Cortex of kidney (tissue), 1 donor: ENCODE results near the gene MYADML2.

Source experiments
- DNase-seq: peaks from one replicate; lab custom pipeline; 2025; lab: John Stamatoyannopoulos, UW

The MYADML2 gene

GRCh38 chr17:81978524-81979298 lies 31.7 kb upstream of the MYADML2 start:
- no peak for DNase-seq

DNA sequence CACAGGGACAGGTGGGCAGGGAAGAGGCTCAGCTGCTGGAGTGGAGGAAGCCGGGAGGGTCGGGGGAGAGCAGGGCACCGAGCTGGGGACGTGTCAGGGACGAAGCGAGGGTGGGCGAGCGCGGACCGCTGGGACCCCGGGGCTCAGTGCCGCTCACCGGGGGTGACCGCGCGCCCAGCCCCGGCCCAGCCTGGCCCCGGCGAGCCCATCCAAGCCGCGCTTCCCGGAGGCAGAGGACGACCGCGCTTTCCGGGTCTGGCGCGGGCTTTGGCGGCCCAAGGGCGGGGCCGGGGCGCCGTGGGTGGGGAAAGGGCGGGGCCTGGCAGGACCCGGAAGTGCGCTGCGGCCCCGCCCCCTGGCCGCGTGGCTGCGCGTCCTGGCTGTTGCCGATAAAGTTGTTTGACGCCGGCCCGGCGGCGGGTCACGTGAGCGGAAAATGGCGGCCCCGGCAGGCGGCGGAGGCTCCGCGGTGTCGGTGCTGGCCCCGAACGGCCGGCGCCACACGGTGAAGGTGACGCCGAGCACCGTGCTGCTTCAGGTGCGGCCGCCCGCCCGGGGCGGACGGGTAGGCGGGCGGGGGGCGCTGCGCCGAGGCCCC lies 30.3 kb upstream of the MYADML2 start, which contains the start of gene ASPSCR1:
Gene ASPSCR1 (plus strand): TSS at position 419 of the 598 bp plus-strand sequence. CDS start 18 bp downstream, at position 437.
- DNase-seq = no peak

GRCh38 chr17:81976332-81977210 lies 29.5 kb upstream of the MYADML2 start:
- no peak for DNase-seq

DNA sequence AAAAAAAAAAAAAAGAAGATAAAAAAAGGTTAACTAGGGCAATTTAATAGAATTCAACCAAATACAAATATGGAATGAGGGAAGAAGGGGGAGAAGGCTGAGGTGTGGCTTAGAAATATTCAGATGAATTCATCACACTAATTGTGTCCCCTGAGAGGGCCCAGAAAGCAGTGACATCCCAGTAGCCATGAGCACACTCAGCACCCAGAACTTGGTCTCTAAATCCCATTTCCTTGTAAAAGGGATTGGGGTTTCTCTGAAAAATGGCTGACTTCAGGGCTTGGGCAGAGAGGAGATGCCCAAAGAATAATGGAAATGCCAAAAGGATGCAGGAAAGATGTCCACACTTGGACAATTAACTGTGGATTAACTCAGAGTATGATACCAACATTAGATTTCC lies 26.4 kb upstream of the MYADML2 start:
- DNase-seq = no peak

GRCh38 chr17:81968850-81969812 lies 22.1 kb upstream of the MYADML2 start:
- no peak for DNase-seq

- DNase-seq = no peak
These were observed 21.3 kb upstream of the MYADML2 start for GRCh38 chr17:81968396-81968745.

GRCh38 chr17:81967533-81968395 lies 20.7 kb upstream of the MYADML2 start:
- DNase-seq = no peak

DNA sequence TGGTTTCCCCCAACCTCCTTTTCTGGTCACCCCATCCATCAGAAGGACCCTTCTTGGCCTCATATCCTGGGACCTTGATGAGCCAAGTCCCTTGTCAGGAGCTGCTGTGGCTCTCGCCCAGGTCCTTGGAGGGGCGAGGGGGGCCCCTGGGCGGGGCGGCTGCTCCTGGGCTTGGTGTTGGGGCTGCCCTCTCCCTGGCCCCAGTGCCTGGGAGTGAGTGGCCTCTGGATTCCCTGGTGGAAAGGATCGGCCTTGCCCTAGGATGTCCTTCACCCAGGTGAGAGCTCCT lies 20.2 kb upstream of the MYADML2 start:
- no peak for DNase-seq

DNA sequence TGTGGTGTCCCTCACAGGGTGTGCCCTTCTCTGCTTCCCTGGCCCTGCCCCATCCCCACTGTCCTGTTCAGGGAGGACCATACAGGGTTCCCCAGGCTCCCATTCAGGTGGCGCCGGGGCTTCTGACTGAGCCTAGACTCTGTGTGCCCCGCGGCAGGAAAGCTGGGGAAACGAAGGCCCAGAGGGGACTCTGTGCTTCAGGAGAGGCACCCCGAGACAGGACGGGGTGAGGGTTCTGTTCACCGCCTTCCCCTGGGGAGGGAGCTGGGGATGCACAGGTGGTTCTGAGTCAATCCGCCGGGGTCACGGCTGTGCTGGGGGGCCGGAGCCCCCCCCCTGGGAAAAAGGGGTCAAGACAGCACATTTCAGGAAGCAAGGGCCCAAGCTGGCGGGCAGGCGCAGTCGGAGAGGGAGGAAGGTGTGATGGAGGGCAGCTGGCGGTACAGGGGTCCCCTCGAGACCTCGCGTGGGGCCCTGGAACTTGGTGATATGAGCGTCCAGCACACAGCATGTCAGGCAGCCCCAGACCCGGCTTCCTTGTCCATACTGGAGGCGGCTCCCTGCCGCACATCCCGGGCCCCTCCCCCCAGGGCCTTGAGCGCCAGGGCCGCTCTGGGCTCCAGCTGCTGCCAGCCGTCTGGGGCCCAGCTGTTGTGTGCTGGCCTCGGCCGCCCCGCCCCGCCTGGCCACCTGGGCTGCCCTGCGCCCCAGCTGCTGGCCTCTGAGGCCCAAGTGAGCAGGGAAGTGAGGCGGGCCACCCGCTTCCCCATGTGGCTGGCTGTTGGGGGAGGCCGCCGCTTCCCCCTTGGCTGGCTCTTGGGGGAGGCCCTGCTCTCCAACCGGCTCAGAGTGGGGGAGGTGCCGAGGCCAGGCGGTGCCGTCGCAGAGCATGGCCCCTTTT lies 19.6 kb upstream of the MYADML2 start:
- DNase-seq = no peak

DNA sequence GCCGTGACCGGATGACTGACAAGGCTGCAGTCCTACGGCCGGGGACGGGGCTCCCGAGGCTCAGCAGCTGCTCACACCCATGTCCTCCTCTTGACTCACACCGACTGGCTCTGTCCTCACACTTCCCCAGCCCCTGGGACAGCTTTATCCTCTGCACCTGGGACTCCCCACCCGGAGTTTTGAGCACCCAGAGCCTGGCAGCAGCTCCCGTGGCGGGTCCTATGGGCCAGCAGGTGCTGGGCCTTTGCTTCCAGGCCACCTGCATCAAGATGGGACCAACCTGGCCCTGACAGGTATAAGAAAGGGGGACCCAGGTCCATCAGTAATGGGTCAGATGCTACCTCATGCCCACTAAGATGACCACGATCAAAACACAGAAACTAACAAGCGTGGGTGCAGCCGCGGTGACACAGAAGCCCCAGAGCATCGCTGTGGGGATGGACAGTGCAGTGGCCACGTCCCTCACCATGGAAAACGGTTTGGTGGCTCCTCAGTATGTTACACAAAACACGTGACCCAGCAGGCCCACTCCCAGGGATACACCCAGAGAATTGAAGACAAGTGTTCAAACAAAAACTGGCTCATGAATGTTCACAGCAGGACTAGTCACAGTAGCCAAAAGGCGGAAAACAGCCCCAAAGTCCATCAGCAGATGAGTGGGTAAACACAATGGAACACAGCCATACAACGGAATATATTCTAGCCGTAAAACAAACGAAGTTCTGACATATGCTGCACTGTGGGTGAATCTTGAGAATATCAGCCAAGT lies 17.2 kb upstream of the MYADML2 start:
- DNase-seq = no peak

DNA sequence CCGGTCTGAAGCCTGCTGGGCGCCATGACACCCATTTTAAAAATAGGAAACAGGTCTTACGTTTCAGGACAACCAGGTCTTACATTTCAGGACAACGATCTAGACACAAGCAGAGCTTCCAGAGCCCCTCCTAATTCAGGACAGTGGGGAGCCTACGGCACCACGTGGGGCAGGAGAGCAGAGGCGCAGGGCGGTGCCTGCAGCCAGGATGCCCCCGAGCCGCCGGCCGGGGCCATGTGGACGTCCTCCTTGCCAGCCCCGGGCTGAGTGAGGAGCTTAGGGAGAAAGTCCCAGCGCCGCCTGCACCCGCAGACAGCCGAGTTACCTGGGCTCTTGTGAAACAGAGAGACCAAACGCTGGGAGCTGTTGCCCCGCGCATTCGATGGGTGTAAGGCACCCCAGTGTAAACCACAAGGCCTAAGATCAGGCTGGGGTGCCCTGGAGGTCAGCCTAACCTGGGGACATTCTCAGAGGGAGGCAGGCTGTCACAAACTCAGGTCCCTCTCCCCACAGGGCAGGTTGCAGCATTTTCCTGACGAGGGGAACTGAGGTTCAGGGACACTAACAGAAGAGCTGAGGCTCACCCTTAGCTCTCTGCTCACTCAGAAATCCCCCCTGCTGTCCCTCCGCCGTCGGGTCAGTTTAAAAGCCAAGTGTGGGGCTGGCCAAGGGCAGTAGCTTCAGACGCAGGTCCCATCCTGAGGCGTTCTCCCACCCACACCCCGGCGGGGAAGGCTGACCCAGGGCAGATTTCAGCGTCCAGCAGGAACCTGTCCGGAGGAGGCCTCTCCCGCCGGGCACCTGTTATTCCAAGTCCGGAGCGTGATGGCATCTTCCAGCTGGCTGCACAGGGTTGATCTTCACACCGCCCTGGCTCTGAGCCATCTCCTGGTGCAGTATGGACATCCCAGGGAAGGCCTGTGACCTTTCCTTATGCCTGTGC lies 15.7 kb upstream of the MYADML2 start:
- DNase-seq = no peak

- DNase-seq = no peak
These were observed 14.8 kb upstream of the MYADML2 start for GRCh38 chr17:81961521-81962498.

DNA sequence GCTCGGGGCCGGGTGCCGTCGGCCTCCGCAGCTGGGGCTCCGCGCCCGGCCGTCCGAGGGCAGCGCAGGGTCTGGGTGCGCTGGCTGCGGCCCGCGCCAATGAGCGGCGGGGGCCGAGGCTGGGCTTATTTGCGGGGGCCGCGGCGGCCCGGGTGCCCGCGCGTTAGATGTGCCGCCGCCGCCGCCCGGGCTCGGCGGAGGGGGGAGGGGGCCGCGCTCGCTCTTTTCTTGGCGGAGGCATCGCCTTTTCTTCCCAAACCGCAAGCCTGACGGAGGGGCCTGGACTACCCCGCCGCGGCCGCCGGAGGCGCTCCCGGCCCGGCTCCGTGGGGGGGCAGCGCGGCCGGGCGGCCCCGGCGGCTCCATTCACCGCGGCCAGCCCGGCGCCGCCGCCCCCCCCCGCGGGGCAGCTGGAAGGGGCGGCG lies 14.1 kb upstream of the MYADML2 start, which contains the start of gene NOTUM:
Gene NOTUM (minus strand): TSS at position 101 of the 425 bp plus-strand sequence. CDS start 278 bp downstream, outside the sequence.
- DNase-seq = no peak

DNA sequence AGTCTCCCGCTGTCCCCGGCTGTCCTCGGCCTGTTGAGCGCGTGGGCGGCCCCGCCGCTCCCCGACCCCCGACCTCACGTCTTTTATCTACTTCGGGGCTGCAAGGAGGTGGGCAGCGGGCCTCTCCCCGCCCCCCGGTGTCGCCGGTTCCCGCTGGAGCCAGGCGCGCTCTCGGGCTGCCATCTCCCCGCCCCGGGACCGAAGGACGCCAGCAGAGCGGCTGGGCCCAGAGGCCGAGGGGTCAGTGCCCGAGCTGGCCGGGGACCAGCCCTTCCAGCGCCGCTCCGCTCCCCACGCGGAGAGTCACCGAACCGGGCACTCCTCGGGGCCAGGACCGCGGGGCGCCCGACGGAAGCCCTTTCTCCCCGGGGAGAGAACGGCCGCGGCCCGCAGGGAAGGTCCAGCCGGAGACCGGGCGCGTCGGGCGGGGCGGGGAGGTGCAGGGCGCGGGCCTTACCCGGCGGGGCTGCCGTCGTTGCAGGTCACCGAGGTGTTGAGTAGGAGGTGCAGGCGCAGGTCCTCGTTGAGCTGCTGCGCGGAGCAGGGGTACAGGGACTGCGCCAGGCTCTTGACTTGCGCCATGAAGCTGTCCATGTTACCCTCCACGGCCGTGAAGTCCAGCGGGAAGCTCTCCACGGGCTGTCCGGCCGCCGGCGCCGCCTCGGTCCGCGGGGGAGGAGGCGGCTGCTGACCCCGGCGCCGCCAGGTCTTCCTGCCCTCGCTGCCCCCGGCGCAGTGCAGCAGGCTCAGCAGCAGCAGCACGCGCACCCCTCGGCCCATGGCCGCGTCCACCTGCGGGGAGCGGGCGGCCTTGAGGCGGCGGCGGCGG lies 13.3 kb upstream of the MYADML2 start:
- no peak for DNase-seq

GRCh38 chr17:81959362-81960129 lies 12.5 kb upstream of the MYADML2 start:
- no peak for DNase-seq
